GM19099 (cell line): Measurements from ENCODE around the gene MAP3K2.

Source experiments
- POLR2A ChIP-seq: IDR thresholded peaks from 3 replicates; pipeline ENCODE4 v1.6.1; 2011; ENCODE audit warnings: low read depth; ENCODE audit not compliant: insufficient read length; ENCODE audit errors: extremely low read depth

Gene MAP3K2

GRCh38 chr2:127424598-127425520 is 37.1 kb upstream of the MAP3K2 start:
- no peak for TF ChIP-seq POLR2A

DNA sequence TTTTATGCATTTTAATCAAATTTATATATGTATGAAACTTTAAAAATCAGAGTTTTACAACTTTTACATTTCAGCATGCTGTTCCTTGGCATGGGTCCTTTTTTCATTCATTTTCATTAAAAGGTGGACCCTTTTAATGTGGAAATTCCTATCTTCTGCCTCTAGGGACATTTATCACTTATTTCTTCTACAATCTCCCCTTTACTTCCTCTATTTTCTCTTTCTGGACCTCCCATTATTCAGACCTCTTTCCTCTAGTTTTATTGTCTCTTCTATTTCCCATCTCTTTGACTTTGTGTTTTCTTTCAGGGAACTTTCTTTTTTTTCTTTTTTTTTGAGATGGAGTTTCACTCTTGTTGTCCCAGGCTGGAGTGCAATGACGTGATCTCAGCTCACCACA is 36.1 kb upstream of the MAP3K2 start:
- TF ChIP-seq POLR2A: no peak

- TF ChIP-seq POLR2A: no peak
Observed at GRCh38 chr2:127423478-127423843, 35.7 kb upstream of the MAP3K2 start.

- no peak for TF ChIP-seq POLR2A
Observed at GRCh38 chr2:127422559-127423477, 35.0 kb upstream of the MAP3K2 start.

DNA sequence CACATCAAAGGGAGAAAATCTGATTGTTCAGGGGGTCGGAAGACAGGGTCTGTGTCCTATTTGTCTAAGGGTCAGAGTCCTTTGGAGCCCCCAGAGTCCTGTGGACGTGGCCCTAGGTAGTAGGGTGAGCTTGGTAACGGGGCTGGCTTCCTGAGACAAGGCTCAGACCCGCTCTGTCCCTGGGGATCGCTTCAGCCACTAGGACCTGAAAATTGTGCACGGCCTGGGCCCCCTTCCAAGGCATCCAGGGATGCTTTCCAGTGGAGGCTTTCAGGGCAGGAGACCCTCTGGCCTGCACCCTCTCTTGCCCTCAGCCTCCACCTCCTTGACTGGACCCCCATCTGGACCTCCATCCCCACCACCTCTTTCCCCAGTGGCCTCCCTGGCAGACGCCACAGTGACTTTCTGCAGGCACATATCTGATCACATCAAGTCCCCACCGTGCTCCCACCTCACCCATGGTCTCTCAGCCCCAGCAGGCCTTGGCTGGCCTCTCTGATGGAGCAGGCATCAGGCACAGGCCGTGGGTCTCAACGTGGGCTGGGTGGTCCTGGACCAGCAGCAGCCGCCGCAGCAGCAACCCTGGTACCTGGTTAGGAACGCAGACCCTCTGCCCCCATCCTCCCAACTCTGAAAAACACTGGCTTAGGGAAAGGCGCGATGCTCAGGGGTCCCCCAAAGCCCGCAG is 34.2 kb upstream of the MAP3K2 start:
- no peak for TF ChIP-seq POLR2A

DNA sequence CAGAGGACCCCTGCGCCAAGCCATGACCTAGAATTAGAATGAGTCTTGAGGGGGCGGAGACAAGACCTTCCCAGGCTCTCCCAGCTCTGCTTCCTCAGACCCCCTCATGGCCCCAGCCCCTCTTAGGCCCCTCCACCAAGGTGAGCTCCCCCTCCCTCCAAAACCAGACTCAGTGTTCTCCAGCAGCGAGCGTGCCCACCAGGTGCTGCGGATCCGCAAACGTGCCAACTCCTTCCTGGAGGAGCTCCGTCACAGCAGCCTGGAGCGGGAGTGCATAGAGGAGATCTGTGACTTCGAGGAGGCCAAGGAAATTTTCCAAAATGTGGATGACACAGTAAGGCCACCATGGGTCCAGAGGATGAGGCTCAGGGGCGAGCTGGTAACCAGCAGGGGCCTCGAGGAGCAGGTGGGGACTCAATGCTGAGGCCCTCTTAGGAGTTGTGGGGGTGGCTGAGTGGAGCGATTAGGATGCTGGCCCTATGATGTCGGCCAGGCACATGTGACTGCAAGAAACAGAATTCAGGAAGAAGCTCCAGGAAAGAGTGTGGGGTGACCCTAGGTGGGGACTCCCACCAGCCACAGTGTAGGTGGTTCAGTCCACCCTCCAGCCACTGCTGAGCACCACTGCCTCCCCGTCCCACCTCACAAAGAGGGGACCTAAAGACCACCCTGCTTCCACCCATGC is 33.5 kb upstream of the MAP3K2 start:
- no peak for TF ChIP-seq POLR2A

DNA sequence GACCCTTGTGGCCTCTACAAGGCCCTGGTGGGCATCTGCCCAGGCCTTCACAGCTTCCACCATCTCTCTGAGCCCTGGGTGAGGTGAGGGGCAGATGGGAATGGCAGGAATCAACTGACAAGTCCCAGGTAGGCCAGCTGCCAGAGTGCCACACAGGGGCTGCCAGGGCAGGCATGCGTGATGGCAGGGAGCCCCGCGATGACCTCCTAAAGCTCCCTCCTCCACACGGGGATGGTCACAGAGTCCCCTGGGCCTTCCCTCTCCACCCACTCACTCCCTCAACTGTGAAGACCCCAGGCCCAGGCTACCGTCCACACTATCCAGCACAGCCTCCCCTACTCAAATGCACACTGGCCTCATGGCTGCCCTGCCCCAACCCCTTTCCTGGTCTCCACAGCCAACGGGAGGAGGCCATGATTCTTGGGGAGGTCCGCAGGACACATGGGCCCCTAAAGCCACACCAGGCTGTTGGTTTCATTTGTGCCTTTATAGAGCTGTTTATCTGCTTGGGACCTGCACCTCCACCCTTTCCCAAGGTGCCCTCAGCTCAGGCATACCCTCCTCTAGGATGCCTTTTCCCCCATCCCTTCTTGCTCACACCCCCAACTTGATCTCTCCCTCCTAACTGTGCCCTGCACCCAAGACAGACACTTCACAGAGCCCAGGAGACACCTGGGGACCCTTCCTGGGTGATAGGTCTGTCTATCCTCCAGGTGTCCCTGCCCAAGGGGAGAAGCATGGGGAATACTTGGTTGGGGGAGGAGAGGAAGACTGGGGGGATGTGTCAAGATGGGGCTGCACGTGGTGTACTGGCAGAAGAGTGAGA is 32.5 kb upstream of the MAP3K2 start:
- TF ChIP-seq POLR2A: no peak

DNA sequence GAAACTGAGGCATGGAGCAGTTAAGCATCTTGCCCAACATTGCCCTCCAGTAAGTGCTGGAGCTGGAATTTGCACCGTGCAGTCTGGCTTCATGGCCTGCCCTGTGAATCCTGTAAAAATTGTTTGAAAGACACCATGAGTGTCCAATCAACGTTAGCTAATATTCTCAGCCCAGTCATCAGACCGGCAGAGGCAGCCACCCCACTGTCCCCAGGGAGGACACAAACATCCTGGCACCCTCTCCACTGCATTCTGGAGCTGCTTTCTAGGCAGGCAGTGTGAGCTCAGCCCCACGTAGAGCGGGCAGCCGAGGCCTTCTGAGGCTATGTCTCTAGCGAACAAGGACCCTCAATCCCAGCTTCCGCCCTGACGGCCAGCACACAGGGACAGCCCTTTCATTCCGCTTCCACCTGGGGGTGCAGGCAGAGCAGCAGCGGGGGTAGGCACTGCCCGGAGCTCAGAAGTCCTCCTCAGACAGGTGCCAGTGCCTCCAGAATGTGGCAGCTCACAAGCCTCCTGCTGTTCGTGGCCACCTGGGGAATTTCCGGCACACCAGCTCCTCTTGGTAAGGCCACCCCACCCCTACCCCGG is 31.8 kb upstream of the MAP3K2 start:
- TF ChIP-seq POLR2A: no peak

- no peak for TF ChIP-seq POLR2A
Observed at GRCh38 chr2:127419112-127419430, 31.3 kb upstream of the MAP3K2 start.

DNA sequence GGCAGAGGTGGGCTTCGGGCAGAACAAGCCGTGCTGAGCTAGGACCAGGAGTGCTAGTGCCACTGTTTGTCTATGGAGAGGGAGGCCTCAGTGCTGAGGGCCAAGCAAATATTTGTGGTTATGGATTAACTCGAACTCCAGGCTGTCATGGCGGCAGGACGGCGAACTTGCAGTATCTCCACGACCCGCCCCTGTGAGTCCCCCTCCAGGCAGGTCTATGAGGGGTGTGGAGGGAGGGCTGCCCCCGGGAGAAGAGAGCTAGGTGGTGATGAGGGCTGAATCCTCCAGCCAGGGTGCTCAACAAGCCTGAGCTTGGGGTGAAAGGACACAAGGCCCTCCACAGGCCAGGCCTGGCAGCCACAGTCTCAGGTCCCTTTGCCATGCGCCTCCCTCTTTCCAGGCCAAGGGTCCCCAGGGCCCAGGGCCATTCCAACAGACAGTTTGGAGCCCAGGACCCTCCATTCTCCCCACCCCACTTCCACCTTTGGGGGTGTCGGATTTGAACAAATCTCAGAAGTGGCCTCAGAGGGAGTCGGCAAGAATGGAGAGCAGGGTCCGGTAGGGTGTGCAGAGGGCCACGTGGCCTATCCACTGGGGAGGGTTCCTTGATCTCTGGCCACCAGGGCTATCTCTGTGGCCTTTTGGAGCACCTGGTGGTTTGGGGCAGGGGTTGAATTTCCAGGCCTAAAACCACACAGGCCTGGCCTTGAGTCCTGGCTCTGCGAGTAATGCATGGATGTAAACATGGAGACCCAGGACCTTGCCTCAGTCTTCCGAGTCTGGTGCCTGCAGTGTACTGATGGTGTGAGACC is 30.7 kb upstream of the MAP3K2 start, which contains the start of gene PROC:
Gene PROC, plus strand, starts transcription at position 128 of the 812 bp plus-strand sequence. CDS start 1,516 bp downstream, outside the sequence.
- no peak for TF ChIP-seq POLR2A

DNA sequence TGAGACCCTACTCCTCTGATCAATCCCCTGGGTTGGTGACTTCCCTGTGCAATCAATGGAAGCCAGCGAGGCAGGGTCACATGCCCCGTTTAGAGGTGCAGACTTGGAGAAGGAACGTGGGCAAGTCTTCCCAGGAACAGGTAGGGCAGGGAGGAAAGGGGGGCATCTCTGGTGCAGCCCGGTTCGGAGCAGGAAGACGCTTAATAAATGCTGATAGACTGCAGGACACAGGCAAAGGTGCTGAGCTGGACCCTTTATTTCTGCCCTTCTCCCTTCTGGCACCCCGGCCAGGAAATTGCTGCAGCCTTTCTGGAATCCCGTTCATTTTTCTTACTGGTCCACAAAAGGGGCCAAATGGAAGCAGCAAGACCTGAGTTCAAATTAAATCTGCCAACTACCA is 29.6 kb upstream of the MAP3K2 start:
- no peak for TF ChIP-seq POLR2A

DNA sequence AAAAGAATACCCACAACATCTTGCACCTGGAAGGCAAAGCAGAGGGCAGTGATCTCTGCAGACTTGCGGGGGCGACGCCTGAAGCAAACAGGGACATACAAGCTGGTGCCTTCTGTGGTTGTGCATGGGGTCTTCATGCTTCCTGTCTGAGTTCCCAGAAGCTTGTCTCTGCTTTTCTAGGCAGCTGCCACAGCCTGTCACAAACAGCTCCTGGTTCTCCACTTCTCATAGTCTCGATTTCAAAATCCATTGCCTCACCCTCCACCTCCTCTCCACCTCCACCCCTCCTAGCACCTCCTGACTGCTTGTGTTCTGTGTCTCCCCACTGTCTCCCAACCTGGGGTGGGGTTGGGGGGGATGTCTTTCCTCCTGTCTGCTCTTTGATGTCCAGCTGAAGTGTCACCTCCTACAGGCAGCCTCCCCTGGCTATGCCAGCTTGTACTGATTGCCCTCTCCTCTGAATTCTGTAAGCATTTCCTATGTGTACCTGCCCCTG is 28.8 kb upstream of the MAP3K2 start:
- no peak for TF ChIP-seq POLR2A
